Fibroblast of lung (primary cell): ENCODE data around the gene NEBL.

Experiments
- EZH2 ChIP-seq: IDR thresholded peaks from 2 replicates; pipeline ENCODE4 v1.5.1; 2012; ENCODE audit warnings: low read length, control low read depth, mild to moderate bottlenecking; ENCODE audit errors: missing control alignments
- TF ChIP-seq, protein P1 (sequence below), 2 donors: IDR thresholded peaks in 1 of 2; conservative IDR thresholded peaks in 1 of 2; 1 replicate in 1 of 2; 2 replicates in 1 of 2; pipeline ENCODE4 v1.5.1; 2011 to 2012; ENCODE audit warnings: low read length in 2 of 2, control low read depth in 1 of 2, inconsistent platforms in 1 of 2, low read depth in 1 of 2, mild to moderate bottlenecking in 1 of 2

DNA sequence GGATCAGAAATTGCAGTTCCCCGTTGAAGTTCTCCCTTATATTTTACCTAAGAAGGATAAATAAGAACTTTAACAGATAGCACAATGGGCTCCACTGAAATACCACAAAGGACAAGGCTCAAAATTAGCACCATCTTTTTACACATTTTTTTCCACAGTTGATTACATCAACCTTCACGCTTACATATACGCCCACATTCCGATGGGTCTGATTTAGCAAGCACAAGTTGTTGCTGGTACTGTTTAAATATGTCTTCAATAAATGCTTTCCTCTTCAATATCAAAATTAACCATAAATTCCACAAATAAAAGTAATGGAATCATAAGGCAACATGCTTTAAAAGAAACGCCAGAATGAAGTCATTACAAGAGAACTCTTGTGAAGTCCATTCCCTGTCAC lies 79.5 kb downstream of the NEBL start:
- TF ChIP-seq, protein P1, sequence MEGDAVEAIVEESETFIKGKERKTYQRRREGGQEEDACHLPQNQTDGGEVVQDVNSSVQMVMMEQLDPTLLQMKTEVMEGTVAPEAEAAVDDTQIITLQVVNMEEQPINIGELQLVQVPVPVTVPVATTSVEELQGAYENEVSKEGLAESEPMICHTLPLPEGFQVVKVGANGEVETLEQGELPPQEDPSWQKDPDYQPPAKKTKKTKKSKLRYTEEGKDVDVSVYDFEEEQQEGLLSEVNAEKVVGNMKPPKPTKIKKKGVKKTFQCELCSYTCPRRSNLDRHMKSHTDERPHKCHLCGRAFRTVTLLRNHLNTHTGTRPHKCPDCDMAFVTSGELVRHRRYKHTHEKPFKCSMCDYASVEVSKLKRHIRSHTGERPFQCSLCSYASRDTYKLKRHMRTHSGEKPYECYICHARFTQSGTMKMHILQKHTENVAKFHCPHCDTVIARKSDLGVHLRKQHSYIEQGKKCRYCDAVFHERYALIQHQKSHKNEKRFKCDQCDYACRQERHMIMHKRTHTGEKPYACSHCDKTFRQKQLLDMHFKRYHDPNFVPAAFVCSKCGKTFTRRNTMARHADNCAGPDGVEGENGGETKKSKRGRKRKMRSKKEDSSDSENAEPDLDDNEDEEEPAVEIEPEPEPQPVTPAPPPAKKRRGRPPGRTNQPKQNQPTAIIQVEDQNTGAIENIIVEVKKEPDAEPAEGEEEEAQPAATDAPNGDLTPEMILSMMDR (conservative IDR thresholded peaks at IDR 0.05 in 1 of 2, IDR thresholded peaks at IDR 0.05 in 1 of 2; ENCODE audit: low read depth in 1 of 2, low read length in 2 of 2), result no peak
- no peak for TF ChIP-seq EZH2
